IMR-90 (cell line): ENCODE data around the gene PIM3. TPM values are rescaled to one million over a fixed set of nuclear protein-coding genes. Genes with fewer than 3 reads are reported as not detected.

Experiments
- ATAC-seq: fragments of 200-7000 bp; cut with Tn5 transposase; 2 replicates; pipeline ENCODE4 v1.9.1; 2020; ENCODE audit warnings: low read depth, mild to moderate bottlenecking, moderate library complexity
- BruUV-seq: library from RNA; stranded (reverse); fragments of 400-500 nt; replicated peaks from 2 replicates; lab custom pipeline; 2021; lab: Mats Ljungman, UMichigan
- CTCF ChIA-PET: fragments of 300-600 bp; formaldehyde crosslinking; extraction: SDS; loops from one replicate; lab custom pipeline; 2021; ENCODE audit warnings: antibody characterized with exemption; lab: Yijun Ruan, JAX
- POLR2A ChIA-PET: fragments of 300-600 bp; sonication (Branson Sonifier 250); formaldehyde crosslinking; loops from one replicate; lab custom pipeline; 2022; ENCODE audit warnings: antibody characterized with exemption; ENCODE audit not compliant: unreplicated experiment; lab: Charles Lee
- DNase-seq: peaks from one replicate; pipeline ENCODE4 v3.0.0; 2013
- H2AFZ ChIP-seq: replicated peaks from 2 replicates; pipeline ENCODE3; 2013; ENCODE audit warnings: low read length, mild to moderate bottlenecking; ENCODE audit not compliant: poor library complexity
- H2AK5ac ChIP-seq: 2 replicates; pipeline ENCODE4 v1.6.1; 2013; ENCODE audit warnings: low read depth, low read length, inconsistent platforms
- H2AK9ac ChIP-seq: replicated peaks from 2 replicates; pipeline ENCODE3; 2013; ENCODE audit warnings: mild to moderate bottlenecking, low read depth, low read length, moderate library complexity; ENCODE audit not compliant: poor library complexity
- H2BK120ac ChIP-seq: 2 replicates; pipeline ENCODE4 v1.6.1; 2013; ENCODE audit warnings: low read depth, low read length, inconsistent platforms
- H2BK15ac ChIP-seq: 3 replicates; pipeline ENCODE4 v1.6.1; 2013; ENCODE audit warnings: low read depth, low read length, inconsistent platforms
- H2BK20ac ChIP-seq: 2 replicates; pipeline ENCODE4 v1.6.1; 2013; ENCODE audit warnings: low read depth, mild to moderate bottlenecking, inconsistent platforms, low read length, moderate library complexity
- H2BK5ac ChIP-seq: 2 replicates; pipeline ENCODE4 v1.6.1; 2013; ENCODE audit warnings: mild to moderate bottlenecking, low read depth, low read length, inconsistent platforms; ENCODE audit not compliant: poor library complexity, severe bottlenecking
- H3K14ac ChIP-seq: replicated peaks from 2 replicates; pipeline ENCODE4 v1.6.1; 2013; ENCODE audit warnings: low read depth, low read length, inconsistent platforms
- H3K18ac ChIP-seq: 2 replicates; pipeline ENCODE4 v1.6.1; 2013; ENCODE audit warnings: low read depth, low read length, control low read depth
- H3K23ac ChIP-seq: 2 replicates; pipeline ENCODE4 v1.6.1; 2013; ENCODE audit warnings: low read depth, low read length, inconsistent platforms
- H3K27ac ChIP-seq: 2 replicates; pipeline ENCODE4 v1.5.1; 2013; ENCODE audit warnings: mild to moderate bottlenecking, control low read depth, low read length; ENCODE audit not compliant: insufficient read depth
- H3K27me3 ChIP-seq: 2 replicates; pipeline ENCODE4 v1.6.1; 2013; ENCODE audit warnings: low read length; ENCODE audit not compliant: control insufficient read depth, insufficient read depth
- H3K36me3 ChIP-seq: 2 replicates; pipeline ENCODE4 v1.6.1; 2013; ENCODE audit warnings: low read length, mixed read lengths; ENCODE audit not compliant: control insufficient read depth, insufficient read depth
- H3K4ac ChIP-seq: 2 replicates; pipeline ENCODE4 v1.6.1; 2013; ENCODE audit warnings: low read depth, low read length, inconsistent platforms
- H3K4me1 ChIP-seq: 2 replicates; pipeline ENCODE4 v1.6.1; 2013; ENCODE audit warnings: low read length, mixed read lengths; ENCODE audit not compliant: control insufficient read depth, insufficient read depth
- H3K4me2 ChIP-seq: 2 replicates; pipeline ENCODE4 v1.6.1; 2013; ENCODE audit warnings: low read depth, mild to moderate bottlenecking, control low read depth, low read length, moderate library complexity
- H3K4me3 ChIP-seq: 2 replicates; pipeline ENCODE4 v1.5.1; 2013; ENCODE audit warnings: low read depth, mild to moderate bottlenecking, control low read depth, low read length, moderate library complexity; ENCODE audit not compliant: insufficient read depth
- H3K56ac ChIP-seq: 2 replicates; pipeline ENCODE4 v1.6.1; 2013; ENCODE audit warnings: low read length, inconsistent platforms; ENCODE audit not compliant: insufficient read depth; ENCODE audit errors: extremely low read depth
- H3K79me1 ChIP-seq, 2 experiments: 2 replicates each; pipeline ENCODE4 v1.6.1; 2013; ENCODE audit warnings: low read length in 2 of 2, inconsistent platforms in 1 of 2, low read depth in 1 of 2
- H3K9ac ChIP-seq: 2 replicates; pipeline ENCODE4 v1.6.1; 2013; ENCODE audit warnings: low read depth, low read length, control low read depth
- H3K9me1 ChIP-seq: 2 replicates; pipeline ENCODE4 v1.6.1; 2013; ENCODE audit warnings: low read length, inconsistent platforms; ENCODE audit not compliant: insufficient read depth
- H3K9me3 ChIP-seq: 2 replicates; pipeline ENCODE4 v1.6.1; 2013; ENCODE audit warnings: low read length; ENCODE audit not compliant: control insufficient read depth, insufficient read depth
- H4K20me1 ChIP-seq: 2 replicates; pipeline ENCODE4 v1.6.1; 2013; ENCODE audit warnings: low read length, inconsistent platforms; ENCODE audit not compliant: insufficient read depth
- H4K5ac ChIP-seq: 2 replicates; pipeline ENCODE4 v1.6.1; 2013; ENCODE audit warnings: mild to moderate bottlenecking, low read depth, low read length, control low read depth
- H4K8ac ChIP-seq, 2 experiments: 2 replicates each; pipeline ENCODE4 v1.6.1; 2013; ENCODE audit warnings: low read depth in 2 of 2, low read length in 2 of 2, control low read depth in 1 of 2, inconsistent platforms in 1 of 2
- H4K91ac ChIP-seq: 2 replicates; pipeline ENCODE4 v1.6.1; 2013; ENCODE audit warnings: low read depth, low read length, inconsistent platforms; ENCODE audit not compliant: insufficient read depth
- BHLHE40 ChIP-seq: fragments of 150-350 bp; IDR thresholded peaks from 2 replicates; pipeline ENCODE4 v1.6.1; 2016; ENCODE audit warnings: mild to moderate bottlenecking, low read depth, low read length
- FOS ChIP-seq: fragments of 150-350 bp; IDR thresholded peaks from 2 replicates; pipeline ENCODE4 v1.6.1; 2016; ENCODE audit warnings: low read depth, low read length
- MAFK ChIP-seq: IDR thresholded peaks from 2 replicates; pipeline ENCODE4 v1.6.1; 2012; ENCODE audit warnings: low read depth, low read length, improper control_type of control experiment
- MAZ ChIP-seq: IDR thresholded peaks from 2 replicates; pipeline ENCODE4 v1.6.1; 2012; ENCODE audit warnings: low read depth, mild to moderate bottlenecking, low read length, improper control_type of control experiment, moderate library complexity, borderline replicate concordance
- MXI1 ChIP-seq: IDR thresholded peaks from 2 replicates; pipeline ENCODE4 v1.6.1; 2012; ENCODE audit warnings: low read depth, mild to moderate bottlenecking, low read length, moderate library complexity, borderline replicate concordance
- NFE2L2 ChIP-seq: fragments of 150-350 bp; IDR thresholded peaks from 2 replicates; pipeline ENCODE4 v1.6.1; 2016; ENCODE audit warnings: low read depth, mild to moderate bottlenecking, low read length
- POLR2A ChIP-seq: IDR thresholded peaks from 2 replicates; pipeline ENCODE4 v1.6.1; 2012; ENCODE audit warnings: mild to moderate bottlenecking, low read depth, low read length
- RAD21 ChIP-seq: IDR thresholded peaks from 2 replicates; pipeline ENCODE4 v1.6.1; 2012; ENCODE audit warnings: low read length, improper control_type of control experiment
- RCOR1 ChIP-seq: IDR thresholded peaks from 2 replicates; pipeline ENCODE4 v1.6.1; 2012; ENCODE audit warnings: mild to moderate bottlenecking, low read length, improper control_type of control experiment; ENCODE audit not compliant: insufficient replicate concordance
- RFX5 ChIP-seq: IDR thresholded peaks from 2 replicates; pipeline ENCODE4 v1.8.0; 2012; ENCODE audit warnings: low read depth, mild to moderate bottlenecking, low read length, moderate library complexity
- WGBS, 2 experiments: methylation state at CpG; one replicate each; pipeline versions ENCODE4 v1.1.5 to v1.1.7; 2013; ENCODE audit warnings: missing lambda C conversion rate in 2 of 2; ENCODE audit not compliant: insufficient read length in 1 of 2; ENCODE audit errors: extremely low coverage in 2 of 2; 5-methylcytosine and 5-hydroxymethylcytosine counted together
- dilution Hi-C: fragments of 300-500 bp; cut with HindIII; formaldehyde crosslinking; loops from one replicate; pipeline ENCODE4 v1.14.3; 2018; ENCODE audit warnings: low sequenced_read_pairs; ENCODE audit not compliant: unreplicated experiment
- in situ Hi-C: fragments of 300-500 bp; cut with MboI; formaldehyde crosslinking; loops from 3 replicates; pipeline ENCODE4 v1.14.3; 2019; ENCODE audit warnings: low sequenced_read_pairs, inconsistent platforms, mixed read lengths
- intact Hi-C: fragments of 100-400 bp; cut with micrococcal nuclease; formaldehyde crosslinking; loops from 2 replicates; pipeline ENCODE4 v1.10.0; 2022
- polyA plus RNA-seq, 3 experiments: library from polyadenylated mRNA; depleted of rRNA; stranded (reverse); fragments of >200 nt; gene quantifications; 2 replicates each; pipeline ENCODE4 v1.2.3, GENCODE V29; 2012; ENCODE audit warnings: low replicate concordance in 1 of 3
- total RNA-seq: library from RNA; depleted of rRNA; stranded (reverse); fragments of >200 nt; gene quantifications from 2 replicates; pipeline ENCODE4 v1.2.3, GENCODE V29; 2012
- TF ChIP-seq, protein P1 (sequence below): fragments of 150-350 bp; IDR thresholded peaks from 2 replicates; pipeline ENCODE4 v1.6.1; 2017; ENCODE audit warnings: mild to moderate bottlenecking, antibody characterized with exemption, low read length, low read depth

PIM3 gene
- total and polyA plus RNA-seq, 2 of the 4 experiments (the other 2 are of a cell fraction), result 8.6 to 24.7 TPM

DNA sequence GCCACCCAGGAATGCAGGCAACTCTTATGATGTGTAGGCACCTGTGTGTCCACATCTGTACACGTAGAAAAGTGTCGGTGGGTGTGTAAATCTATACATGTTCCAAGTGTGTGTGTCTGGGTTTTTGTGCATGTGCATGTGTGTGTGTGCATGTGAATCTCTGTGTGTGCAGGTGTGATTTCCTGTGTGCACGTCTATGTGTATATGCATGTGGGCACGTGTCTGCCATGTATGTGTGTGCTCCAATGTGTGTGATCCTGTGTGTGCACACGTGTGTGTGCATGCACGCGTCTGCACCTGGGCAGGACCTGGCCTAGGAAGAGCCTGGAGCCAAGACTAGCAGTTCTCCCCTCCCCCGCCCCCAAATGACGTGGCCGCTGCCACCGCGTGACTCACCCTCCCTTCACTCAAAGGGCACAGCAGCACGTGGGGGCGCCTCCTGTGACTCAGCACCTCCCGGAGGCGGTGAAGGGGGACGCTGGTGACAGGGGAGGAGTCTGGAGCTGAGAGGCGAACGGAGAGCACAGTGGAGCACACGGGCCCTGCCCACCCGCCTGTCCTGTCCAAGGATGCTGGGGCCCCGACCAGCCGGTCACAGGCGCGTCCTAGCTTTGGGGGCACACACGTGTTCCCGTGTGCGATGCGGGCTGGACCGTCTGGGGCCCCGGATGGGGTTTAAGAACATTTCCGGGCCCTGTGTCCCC lies 10.1 kb downstream of the PIM3 start:
- peak overlapping the region; percentile 77 for H3K27ac ChIP-seq
- peak overlapping the region; percentile 51 for H3K4me2 ChIP-seq
- peaks cover 22% of the 10 kb centered on the region for H3K9me1 ChIP-seq
- H3K14ac ChIP-seq, result peak overlapping the region; percentile 87
- H2AFZ ChIP-seq, result peak overlapping the region; percentile 95
- H3K4ac ChIP-seq, result peak overlapping the region; percentile 93
- no peak for TF ChIP-seq RCOR1
- TF ChIP-seq NFE2L2, result peak; percentile 93
- TF ChIP-seq MAFK, result peak; percentile 43; the same call in 1 of the 2 replicates
- peak; percentile 67; the same call in 1 of the 2 replicates for TF ChIP-seq MAZ
- peak; percentile 89 for TF ChIP-seq POLR2A
- no peak for TF ChIP-seq RAD21
- TF ChIP-seq MXI1, result peak; percentile 86
- TF ChIP-seq FOS, result peak; percentile 100
- TF ChIP-seq RFX5, result no peak
- TF ChIP-seq, protein P1, sequence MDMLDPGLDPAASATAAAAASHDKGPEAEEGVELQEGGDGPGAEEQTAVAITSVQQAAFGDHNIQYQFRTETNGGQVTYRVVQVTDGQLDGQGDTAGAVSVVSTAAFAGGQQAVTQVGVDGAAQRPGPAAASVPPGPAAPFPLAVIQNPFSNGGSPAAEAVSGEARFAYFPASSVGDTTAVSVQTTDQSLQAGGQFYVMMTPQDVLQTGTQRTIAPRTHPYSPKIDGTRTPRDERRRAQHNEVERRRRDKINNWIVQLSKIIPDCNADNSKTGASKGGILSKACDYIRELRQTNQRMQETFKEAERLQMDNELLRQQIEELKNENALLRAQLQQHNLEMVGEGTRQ, result peak; percentile 98
- peak; percentile 99 for TF ChIP-seq BHLHE40
- peak overlapping the region; percentile 96 for H2AK9ac ChIP-seq
- H2BK15ac ChIP-seq, result peak overlapping the region; percentile 52; the same call in 2 of the 3 replicates
- no peaks in the 10 kb centered on the region for H3K9me3 ChIP-seq
- H3K9ac ChIP-seq, result peak overlapping the region; percentile 19
- intact Hi-C loops, result loop anchor here (10.0 kb wide), 1 partner anchor 234 kb away; the partner anchor contains the start of gene SELENOO
- peak overlapping the region; percentile 87 for H2BK5ac ChIP-seq
- H3K79me1 ChIP-seq, result peaks cover 12 to 30% of the 10 kb centered on the region in 2 experiments; a peak in 3 of 4 replicates
- peak overlapping the region; percentile 28; the same call in 1 of the 2 replicates for H4K5ac ChIP-seq
- H3K23ac ChIP-seq, result peak overlapping the region; percentile 80
- peak overlapping the region; percentile 5 to 95; a peak in 2 of 4 replicates for H4K8ac ChIP-seq
- no peaks in the 10 kb centered on the region for H3K27me3 ChIP-seq
- peak overlapping the region; percentile 28 for H3K4me3 ChIP-seq
- POLR2A ChIA-PET, result interaction anchor here (0.9 kb wide), 1 partner anchor 18 kb away, joined by 4 read pairs; no protein-coding TSS in a partner anchor
- dilution Hi-C loops, result no loop called here
- no peaks in the 10 kb centered on the region; the same call in 1 of the 2 replicates for H4K20me1 ChIP-seq
- H3K56ac ChIP-seq, result peak overlapping the region; percentile 38; the same call in 1 of the 2 replicates
- H3K18ac ChIP-seq, result peak overlapping the region; percentile 9
- peaks cover 27% of the 10 kb centered on the region for H3K4me1 ChIP-seq
- H2BK120ac ChIP-seq, result peak overlapping the region; percentile 85
- in situ Hi-C loops, result no loop called here
- H2AK5ac ChIP-seq, result peak overlapping the region; percentile 99; the same call in 1 of the 2 replicates
- 5% methylated on average over 11 of the region's 32 CpGs; no CpG with 5 or more reads in 1 of the 2 experiments for WGBS, 2 experiments
- no TSS peak for BruUV-seq
- DNase-seq (peak; percentile 97), ATAC-seq (peak; percentile 89)
- no peaks in the 10 kb centered on the region for H3K36me3 ChIP-seq
- peak overlapping the region; percentile 88 for H4K91ac ChIP-seq
- CTCF ChIA-PET, result interaction anchor here (0.5 kb wide), 1 partner anchor 270 kb away, joined by 3 read pairs; no protein-coding TSS in a partner anchor
- peak overlapping the region; percentile 89 for H2BK20ac ChIP-seq
